ENCODE data around the gene FCMR. TPM values are rescaled to one million over a fixed set of nuclear protein-coding genes. Genes with fewer than 3 reads are reported as not detected.

Gene FCMR
- total RNA-seq, 1 donor from 2014 or later, result not detected

GRCh38 chr1:206902702-206903101 is 19.0 kb downstream of the FCMR start:
- no peak for DNase-seq (ENCODE audit: low spot score, unreplicated experiment)
- peaks cover 71% of the 10 kb centered on the region for H3K27me3 Mint-ChIP-seq
- TF ChIP-seq CTCF (IDR thresholded peaks at IDR 0.05; ENCODE audit: unreplicated experiment), result no peak
- H3K27ac Mint-ChIP-seq, result no peak overlapping the region
- H3K4me1 Mint-ChIP-seq (ENCODE audit: low read depth), result no peaks in the 10 kb centered on the region
- H3K36me3 Mint-ChIP-seq (ENCODE audit: insufficient read depth), result no peaks in the 10 kb centered on the region
- no peak overlapping the region for H3K4me3 Mint-ChIP-seq (ENCODE audit: low read depth)
- no peaks in the 10 kb centered on the region for H3K9me3 Mint-ChIP-seq (ENCODE audit: low read depth)

GRCh38 chr1:206901944-206902343 is 19.8 kb downstream of the FCMR start:
- H3K9me3 Mint-ChIP-seq (ENCODE audit: low read depth), result no peaks in the 10 kb centered on the region
- peaks cover 67% of the 10 kb centered on the region for H3K27me3 Mint-ChIP-seq
- no peaks in the 10 kb centered on the region for H3K36me3 Mint-ChIP-seq (ENCODE audit: insufficient read depth)
- H3K4me1 Mint-ChIP-seq (ENCODE audit: low read depth), result no peaks in the 10 kb centered on the region
- TF ChIP-seq CTCF (IDR thresholded peaks at IDR 0.05; ENCODE audit: unreplicated experiment), result no peak
- no peak for DNase-seq (ENCODE audit: low spot score, unreplicated experiment)
- no peak overlapping the region for H3K4me3 Mint-ChIP-seq (ENCODE audit: low read depth)
- H3K27ac Mint-ChIP-seq, result no peak overlapping the region

- DNase-seq (ENCODE audit: low spot score, unreplicated experiment), result no peak
- Mint-ChIP-seq H3K9me3 (ENCODE audit: low read depth) (no peaks in the 10 kb centered on the region), H3K36me3 (ENCODE audit: insufficient read depth) (no peaks in the 10 kb centered on the region), H3K27me3 (peaks cover 54% of the 10 kb centered on the region), H3K4me3 (ENCODE audit: low read depth) (no peak overlapping the region), H3K4me1 (ENCODE audit: low read depth) (peaks cover 8% of the 10 kb centered on the region), H3K27ac (no peak overlapping the region)
- no peak for TF ChIP-seq CTCF (IDR thresholded peaks at IDR 0.05; ENCODE audit: unreplicated experiment)
Observed at GRCh38 chr1:206900149-206900548, 21.6 kb downstream of the FCMR start.

- no peak for TF ChIP-seq CTCF (IDR thresholded peaks at IDR 0.05; ENCODE audit: unreplicated experiment)
- H3K4me1 Mint-ChIP-seq (ENCODE audit: low read depth), result peaks cover 8% of the 10 kb centered on the region
- no peaks in the 10 kb centered on the region for H3K9me3 Mint-ChIP-seq (ENCODE audit: low read depth)
- no peaks in the 10 kb centered on the region for H3K36me3 Mint-ChIP-seq (ENCODE audit: insufficient read depth)
- peaks cover 50% of the 10 kb centered on the region for H3K27me3 Mint-ChIP-seq
- DNase-seq (ENCODE audit: low spot score, unreplicated experiment), result no peak
- no peak overlapping the region for H3K4me3 Mint-ChIP-seq (ENCODE audit: low read depth)
- H3K27ac Mint-ChIP-seq, result no peak overlapping the region
Observed at GRCh38 chr1:206899717-206900116, 22.0 kb downstream of the FCMR start.

- no peak overlapping the region for H3K27ac Mint-ChIP-seq
- H3K9me3 Mint-ChIP-seq (ENCODE audit: low read depth), result no peaks in the 10 kb centered on the region
- peaks cover 8% of the 10 kb centered on the region for H3K4me1 Mint-ChIP-seq (ENCODE audit: low read depth)
- H3K4me3 Mint-ChIP-seq (ENCODE audit: low read depth), result no peak overlapping the region
- H3K36me3 Mint-ChIP-seq (ENCODE audit: insufficient read depth), result no peaks in the 10 kb centered on the region
- no peak for DNase-seq (ENCODE audit: low spot score, unreplicated experiment)
- TF ChIP-seq CTCF (IDR thresholded peaks at IDR 0.05; ENCODE audit: unreplicated experiment), result no peak
- peaks cover 48% of the 10 kb centered on the region for H3K27me3 Mint-ChIP-seq
Observed at GRCh38 chr1:206898915-206899431, 22.8 kb downstream of the FCMR start.
